Activated CD4-positive, alpha-beta T cell treated with anti-CD3 and anti-CD28 coated beads, Interleukin-2, amount 50 U/mL, for 16 hours (primary cell): ENCODE data around the gene TSNAXIP1.
"Not testable (repeated sequence)": the region's sequence is repeated elsewhere in the genome, so short reads cannot be mapped to it uniquely, and the experiment has no call there.

Experiments
- DNase-seq: peaks from one replicate; pipeline ENCODE4 v3.0.0-alpha.2; 2020

Gene TSNAXIP1

GRCh38 chr16:67837190-67837589, 30.5 kb downstream of the TSNAXIP1 start:
- DNase-seq = not testable (repeated sequence)

- no peak for DNase-seq
Measured at GRCh38 chr16:67837811-67838210, 31.1 kb downstream of the TSNAXIP1 start.

GRCh38 chr16:67841198-67841815, 34.6 kb downstream of the TSNAXIP1 start:
- DNase-seq = no peak

- peak; percentile 97 for DNase-seq
Measured at GRCh38 chr16:67841816-67842508, 35.3 kb downstream of the TSNAXIP1 start, which contains the start of gene THAP11. THAP11 (plus strand) TSS chr16:67842320; CDS start chr16:67842555, 235 bp downstream.

GRCh38 chr16:67842509-67843342, 36.0 kb downstream of the TSNAXIP1 start:
- DNase-seq = peak; percentile 66

GRCh38 chr16:67843343-67843765, 36.7 kb downstream of the TSNAXIP1 start:
- DNase-seq = no peak

GRCh38 chr16:67844497-67844896, 37.8 kb downstream of the TSNAXIP1 start:
- DNase-seq = no peak

GRCh38 chr16:67845291-67846062, 38.8 kb downstream of the TSNAXIP1 start:
- no peak for DNase-seq

GRCh38 chr16:67846063-67846319, 39.3 kb downstream of the TSNAXIP1 start:
- no peak for DNase-seq

- DNase-seq = peak; percentile 98
Measured at GRCh38 chr16:67846320-67847063, 39.8 kb downstream of the TSNAXIP1 start, which contains the start of gene NUTF2. NUTF2 (plus strand) TSS chr16:67846933; CDS start chr16:67865131, 18,198 bp downstream.

- no peak for DNase-seq
Measured at GRCh38 chr16:67847064-67847861, 40.6 kb downstream of the TSNAXIP1 start, which contains the start of gene CENPT. CENPT (minus strand) TSS chr16:67847693; CDS start chr16:67833859, 13,834 bp downstream.

- DNase-seq = no peak
Measured at GRCh38 chr16:67848118-67848517, 41.4 kb downstream of the TSNAXIP1 start.

GRCh38 chr16:67853670-67854069, 47.0 kb downstream of the TSNAXIP1 start:
- DNase-seq = no peak

GRCh38 chr16:67855789-67856188, 49.1 kb downstream of the TSNAXIP1 start:
- no peak for DNase-seq

GRCh38 chr16:67856927-67857546, 50.3 kb downstream of the TSNAXIP1 start:
- DNase-seq = no peak

- DNase-seq = peak; percentile 48
Measured at GRCh38 chr16:67857547-67858233, 51.0 kb downstream of the TSNAXIP1 start.

- DNase-seq = no peak
Measured at GRCh38 chr16:67858500-67858899, 51.8 kb downstream of the TSNAXIP1 start.

GRCh38 chr16:67860589-67861398, 54.1 kb downstream of the TSNAXIP1 start:
- DNase-seq = no peak

GRCh38 chr16:67861877-67862276, 55.2 kb downstream of the TSNAXIP1 start:
- no peak for DNase-seq
